Peyer's patch (tissue), 4 donors: ENCODE measurements around the gene KLHL29. TPM values are rescaled to one million over a fixed set of nuclear protein-coding genes. Genes with fewer than 3 reads are reported as not detected.

Source experiments
- DNase-seq, 3 donors: peaks; one replicate each; pipeline ENCODE4 v3.0.0-alpha.2; 2017 to 2019
- H3K27ac ChIP-seq, 4 donors: fragments of 200-600 bp; sonication (generic); one replicate each; pipeline ENCODE4 v1.5.1; 2016 to 2019
- H3K27me3 ChIP-seq, 2 donors: fragments of 200-600 bp; sonication (generic); one replicate each; pipeline ENCODE4 v1.5.1; 2019
- H3K36me3 ChIP-seq, 3 donors: fragments of 200-600 bp; sonication (generic); one replicate each; pipeline ENCODE4 v1.5.1; 2016 to 2019
- H3K4me1 ChIP-seq, 4 donors: fragments of 200-600 bp; sonication (generic); one replicate each; pipeline ENCODE4 v1.5.1; 2016 to 2019
- H3K4me3 ChIP-seq, 4 donors: fragments of 200-600 bp; sonication (generic); 1 replicate in 3 of 4; 2 replicates in 1 of 4; pipeline ENCODE4 v1.5.1; 2016 to 2019; ENCODE audit warnings: mild to moderate bottlenecking in 1 of 4
- H3K9me3 ChIP-seq, 4 donors: fragments of 200-600 bp; sonication (generic); one replicate each; pipeline ENCODE4 v1.5.1; 2016 to 2019; ENCODE audit warnings: mild to moderate bottlenecking in 1 of 4
- CTCF ChIP-seq, 6 experiments: fragments of 450-650 bp in 4 of 6; fragments of 200-600 bp in 2 of 6; sonication (generic) in 1 of 6; IDR thresholded peaks; one replicate each; pipeline ENCODE4 v1.5.1; 2017 to 2019; ENCODE audit warnings: antibody characterized with exemption in 6 of 6, mild to moderate bottlenecking in 3 of 6, moderate library complexity in 1 of 6
- POLR2A ChIP-seq, 2 donors: fragments of 450-650 bp; IDR thresholded peaks; one replicate each; pipeline ENCODE4 v1.5.1; 2017; ENCODE audit warnings: antibody characterized with exemption in 2 of 2, mild to moderate bottlenecking in 2 of 2, moderate library complexity in 2 of 2
- total RNA-seq, 4 donors: library from RNA; depleted of rRNA; stranded (reverse); fragments of >200 nt; gene quantifications; one replicate each; pipeline ENCODE4 v1.1.0, GENCODE V29; 2016

KLHL29 gene
- total RNA-seq, 4 donors from 2014 or later: 1.1 to 18.2 (median 5.0) TPM

- DNase-seq: no peak
- no peak overlapping the region for H3K27ac ChIP-seq
- TF ChIP-seq POLR2A (IDR thresholded peaks at IDR 0.05): no peak
- H3K4me1 ChIP-seq: peaks cover 0 to 16% (median 0%) of the 10 kb centered on the region in 4 donors
- no peaks in the 10 kb centered on the region for H3K27me3 ChIP-seq
- no peaks in the 10 kb centered on the region for H3K36me3 ChIP-seq
- no peaks in the 10 kb centered on the region for H3K9me3 ChIP-seq
- no peak overlapping the region for H3K4me3 ChIP-seq
Measured at GRCh38 chr2:23540804-23541360, 155.9 kb downstream of the KLHL29 start.

GRCh38 chr2:23541503-23542229 is 156.7 kb downstream of the KLHL29 start:
- Histone ChIP-seq H3K27ac (peak overlapping the region in 1 of 4 donors; percentile 10), H3K36me3 (no peaks in the 10 kb centered on the region), H3K4me3 (no peak overlapping the region), H3K9me3 (no peaks in the 10 kb centered on the region), H3K27me3 (no peaks in the 10 kb centered on the region), H3K4me1 (peaks cover 0 to 16% (median 0%) of the 10 kb centered on the region in 4 donors)
- DNase-seq: no peak
- TF ChIP-seq CTCF (IDR thresholded peaks at IDR 0.05): no peak
- no peak for TF ChIP-seq POLR2A (IDR thresholded peaks at IDR 0.05)

GRCh38 chr2:23542230-23542789 is 157.3 kb downstream of the KLHL29 start:
- no peak overlapping the region for H3K27ac ChIP-seq

GRCh38 chr2:23543302-23543701 is 158.3 kb downstream of the KLHL29 start:
- peaks cover 0 to 16% (median 0%) of the 10 kb centered on the region in 4 donors for H3K4me1 ChIP-seq
- no peak for DNase-seq
- TF ChIP-seq POLR2A (IDR thresholded peaks at IDR 0.05): no peak
- TF ChIP-seq CTCF (IDR thresholded peaks at IDR 0.05): no peak
- no peak overlapping the region for H3K27ac ChIP-seq
- no peaks in the 10 kb centered on the region for H3K9me3 ChIP-seq
- no peaks in the 10 kb centered on the region for H3K27me3 ChIP-seq
- no peak overlapping the region for H3K4me3 ChIP-seq
- H3K36me3 ChIP-seq: no peaks in the 10 kb centered on the region

More at GRCh38 chr2:23542230-23542789, 157.3 kb downstream of the KLHL29 start:
- H3K36me3 ChIP-seq: no peaks in the 10 kb centered on the region
- TF ChIP-seq POLR2A (IDR thresholded peaks at IDR 0.05): no peak
- TF ChIP-seq CTCF (IDR thresholded peaks at IDR 0.05): no peak
- no peaks in the 10 kb centered on the region for H3K27me3 ChIP-seq
- no peak for DNase-seq
- H3K4me1 ChIP-seq: peaks cover 0 to 16% (median 0%) of the 10 kb centered on the region in 4 donors
- no peak overlapping the region for H3K4me3 ChIP-seq
- H3K9me3 ChIP-seq: no peaks in the 10 kb centered on the region

DNA sequence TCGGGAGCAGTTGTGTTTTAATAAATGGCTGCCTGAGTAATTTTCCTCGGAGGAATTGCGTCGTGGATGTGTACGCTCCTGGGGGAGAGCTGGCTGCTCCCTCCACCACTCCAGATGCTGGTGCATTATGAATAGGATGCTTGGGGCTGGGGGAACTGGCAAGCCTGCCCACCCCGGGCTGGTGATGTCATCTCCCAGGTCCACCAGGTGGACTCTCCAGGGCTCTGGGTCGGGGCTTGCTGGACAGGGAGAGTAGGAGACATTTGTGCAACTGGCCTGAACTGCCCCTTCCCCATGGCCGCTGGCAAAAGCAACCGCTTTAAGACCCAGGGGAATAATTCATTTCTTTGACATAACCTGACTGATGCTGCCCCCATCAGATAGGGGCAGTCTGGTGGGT is 158.7 kb downstream of the KLHL29 start:
- peaks cover 0 to 16% (median 0%) of the 10 kb centered on the region in 4 donors for H3K4me1 ChIP-seq
- DNase-seq: no peak
- no peaks in the 10 kb centered on the region for H3K36me3 ChIP-seq
- TF ChIP-seq CTCF (IDR thresholded peaks at IDR 0.05): no peak
- no peak for TF ChIP-seq POLR2A (IDR thresholded peaks at IDR 0.05)
- no peak overlapping the region for H3K27ac ChIP-seq
- no peak overlapping the region for H3K4me3 ChIP-seq
- H3K9me3 ChIP-seq: no peaks in the 10 kb centered on the region
- H3K27me3 ChIP-seq: no peaks in the 10 kb centered on the region
